ENCODE results near the gene MOV10L1.

Gene MOV10L1

GRCh38 chr22:50185375-50186087 lies 95.7 kb downstream of the MOV10L1 start, which contains the start of gene TRABD:
TRABD (plus strand) TSS chr22:50185913; CDS start chr22:50193061, 7,148 bp downstream.
- TF ChIP-seq CTCF (conservative IDR thresholded peaks at IDR 0.05; ENCODE audit: control insufficient read depth, insufficient read depth, low read depth, low read length) = no peak
- peak within 1 kb of the TSS; percentile 54 for H3K4me3 ChIP-seq (ENCODE audit: control insufficient read depth, low read depth, low read length)

GRCh38 chr22:50186181-50186714 lies 96.4 kb downstream of the MOV10L1 start:
- DNase-seq (ENCODE audit: low read depth) = no peak
- H3K4me3 ChIP-seq (ENCODE audit: control insufficient read depth, low read depth, low read length) = peak overlapping the region; percentile 54
- no peak for TF ChIP-seq CTCF (conservative IDR thresholded peaks at IDR 0.05; ENCODE audit: control insufficient read depth, insufficient read depth, low read depth, low read length)

More at GRCh38 chr22:50185375-50186087, 95.7 kb downstream of the MOV10L1 start, which contains the start of gene TRABD:
- peak; percentile 78 for DNase-seq (ENCODE audit: low read depth)

- H3K4me3 ChIP-seq (ENCODE audit: control insufficient read depth, low read depth, low read length) = peak overlapping the region; percentile 54
- peak; percentile 29 for DNase-seq (ENCODE audit: low read depth)
Measured at GRCh38 chr22:50186761-50187523, 97.1 kb downstream of the MOV10L1 start.

GRCh38 chr22:50188356-50188755 lies 98.5 kb downstream of the MOV10L1 start:
- DNase-seq (ENCODE audit: low read depth) = no peak
- TF ChIP-seq CTCF (conservative IDR thresholded peaks at IDR 0.05; ENCODE audit: control insufficient read depth, insufficient read depth, low read depth, low read length) = no peak
- H3K4me3 ChIP-seq (ENCODE audit: control insufficient read depth, low read depth, low read length) = no peak overlapping the region

More at GRCh38 chr22:50186761-50187523, 97.1 kb downstream of the MOV10L1 start:
- no peak for TF ChIP-seq CTCF (conservative IDR thresholded peaks at IDR 0.05; ENCODE audit: control insufficient read depth, insufficient read depth, low read depth, low read length)

GRCh38 chr22:50189184-50189848 lies 99.5 kb downstream of the MOV10L1 start:
- no peak for TF ChIP-seq CTCF (conservative IDR thresholded peaks at IDR 0.05; ENCODE audit: control insufficient read depth, insufficient read depth, low read depth, low read length)
- DNase-seq (ENCODE audit: low read depth) = no peak
- H3K4me3 ChIP-seq (ENCODE audit: control insufficient read depth, low read depth, low read length) = no peak overlapping the region

GRCh38 chr22:50189849-50190181 lies 100.0 kb downstream of the MOV10L1 start:
- peak overlapping the region; percentile 24 for H3K4me3 ChIP-seq (ENCODE audit: control insufficient read depth, low read depth, low read length)
- TF ChIP-seq CTCF (conservative IDR thresholded peaks at IDR 0.05; ENCODE audit: control insufficient read depth, insufficient read depth, low read depth, low read length) = no peak
- peak; percentile 25 for DNase-seq (ENCODE audit: low read depth)
